M059J (cell line): ENCODE data around the gene GRAMD1A. TPM values are rescaled to one million over a fixed set of nuclear protein-coding genes. Genes with fewer than 3 reads are reported as not detected.
"Not testable (repeated sequence)": the region's sequence is repeated elsewhere in the genome, so short reads cannot be mapped to it uniquely, and the experiment has no call there.

Experiments
- DNase-seq: peaks from one replicate; pipeline ENCODE4 v3.0.0-alpha.2; 2012; ENCODE audit warnings: low read depth
- total RNA-seq: library from RNA; depleted of rRNA; stranded (reverse); fragments of >200 nt; shearing (Covaris generic); gene quantifications from 2 replicates; pipeline ENCODE4 v1.2.3, GENCODE V29; 2014

The GRAMD1A gene
- total RNA-seq, 1 experiment from 2014 or later, result 21.5 TPM

GRCh38 chr19:35019144-35019543 lies 19.0 kb downstream of the GRAMD1A start:
- no peak for DNase-seq

- DNase-seq, result no peak
Observed at GRCh38 chr19:35021016-35021415, 20.9 kb downstream of the GRAMD1A start.

- DNase-seq, result no peak
Observed at GRCh38 chr19:35021596-35021995, 21.5 kb downstream of the GRAMD1A start.

- DNase-seq, result no peak
Observed at GRCh38 chr19:35022460-35022859, 22.3 kb downstream of the GRAMD1A start.

GRCh38 chr19:35023428-35023827 lies 23.3 kb downstream of the GRAMD1A start:
- no peak for DNase-seq

GRCh38 chr19:35024095-35024494 lies 24.0 kb downstream of the GRAMD1A start:
- DNase-seq, result no peak

GRCh38 chr19:35025969-35026368 lies 25.8 kb downstream of the GRAMD1A start:
- DNase-seq, result no peak

- DNase-seq, result no peak
Observed at GRCh38 chr19:35026418-35026817, 26.3 kb downstream of the GRAMD1A start.

- DNase-seq, result no peak
Observed at GRCh38 chr19:35027009-35027408, 26.9 kb downstream of the GRAMD1A start.

- peak; percentile 78 for DNase-seq
Observed at GRCh38 chr19:35027851-35028599, 27.9 kb downstream of the GRAMD1A start.

- not testable (repeated sequence) for DNase-seq
Observed at GRCh38 chr19:35028600-35028885, 28.4 kb downstream of the GRAMD1A start.

- DNase-seq, result not testable (repeated sequence)
Observed at GRCh38 chr19:35029275-35029736, 29.2 kb downstream of the GRAMD1A start.

GRCh38 chr19:35029737-35030256 lies 29.7 kb downstream of the GRAMD1A start:
- no peak for DNase-seq

- peak; percentile 72 for DNase-seq
Observed at GRCh38 chr19:35030257-35031071, 30.3 kb downstream of the GRAMD1A start, which contains the start of gene SCN1B. TSS of gene SCN1B (plus strand) at chr19:35030470. CDS start at chr19:35030821, 351 bp downstream.

- DNase-seq, result peak; percentile 52
Observed at GRCh38 chr19:35031072-35031881, 31.2 kb downstream of the GRAMD1A start.

- no peak for DNase-seq
Observed at GRCh38 chr19:35032356-35032865, 32.3 kb downstream of the GRAMD1A start.

GRCh38 chr19:35033067-35034004 lies 33.2 kb downstream of the GRAMD1A start:
- no peak for DNase-seq

GRCh38 chr19:35034005-35034502 lies 33.9 kb downstream of the GRAMD1A start:
- no peak for DNase-seq

- no peak for DNase-seq
Observed at GRCh38 chr19:35034588-35035382, 34.7 kb downstream of the GRAMD1A start.
